ENCODE measurements around the gene EXT2.

EXT2 gene

DNA sequence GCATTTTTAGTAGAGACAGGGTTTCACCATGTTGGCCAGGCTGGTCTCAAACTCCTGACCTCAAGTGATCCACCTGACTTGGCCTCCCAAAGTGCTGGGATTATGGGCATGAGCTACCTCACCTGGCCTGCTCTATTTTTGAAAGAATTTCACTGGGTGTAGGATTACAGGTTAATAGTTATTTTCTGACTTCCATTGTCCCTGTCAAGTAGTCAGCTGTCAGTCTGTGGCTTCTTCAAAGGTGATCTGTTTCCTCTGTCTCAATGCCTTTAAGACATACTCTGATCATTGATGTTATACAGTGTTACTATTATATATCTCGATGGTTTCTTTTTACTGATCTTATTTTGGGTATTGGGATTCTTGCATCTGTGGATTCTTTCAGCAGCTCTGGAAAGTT is 10.1 kb upstream of the EXT2 start:
- no peak for DNase-seq (ENCODE audit: low read depth)

DNA sequence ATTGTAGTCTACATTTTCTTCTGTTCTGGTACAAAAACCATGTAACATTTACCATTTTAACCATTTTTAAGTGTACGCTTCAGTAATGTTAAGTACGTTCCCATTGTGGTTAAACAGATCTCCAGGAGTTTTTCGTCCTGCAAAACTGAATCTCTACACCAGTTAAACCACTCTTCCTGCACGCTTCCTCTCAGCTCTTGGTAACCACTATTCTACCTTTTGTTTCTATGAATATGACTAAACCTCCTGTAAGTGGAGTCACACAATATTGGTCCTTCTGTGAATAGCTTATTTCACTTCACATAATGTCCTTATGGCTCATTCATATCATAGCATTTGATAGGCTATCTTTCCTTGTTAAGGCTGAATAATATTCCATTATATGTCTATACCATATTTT is 7.1 kb upstream of the EXT2 start:
- DNase-seq (ENCODE audit: low read depth): no peak

DNA sequence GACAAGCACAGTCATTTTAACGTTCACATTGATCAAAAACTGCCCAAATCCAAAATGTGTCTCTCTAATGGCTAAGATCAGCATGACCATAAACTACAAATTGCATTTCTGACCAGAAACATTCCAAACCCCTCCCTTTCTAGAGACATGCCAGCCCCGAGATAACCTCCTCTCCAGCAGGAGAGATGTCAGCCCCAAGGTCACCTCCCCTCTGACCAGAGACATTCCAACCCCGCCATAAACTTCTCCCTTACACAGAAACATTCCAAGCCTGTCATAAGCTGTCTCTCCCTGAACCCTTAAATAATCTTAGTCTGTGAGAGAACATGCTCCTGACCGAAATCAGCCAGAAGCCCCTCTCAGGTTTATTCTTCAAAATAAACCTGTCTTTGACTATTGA is 6.6 kb upstream of the EXT2 start:
- DNase-seq (ENCODE audit: low read depth): no peak

DNA sequence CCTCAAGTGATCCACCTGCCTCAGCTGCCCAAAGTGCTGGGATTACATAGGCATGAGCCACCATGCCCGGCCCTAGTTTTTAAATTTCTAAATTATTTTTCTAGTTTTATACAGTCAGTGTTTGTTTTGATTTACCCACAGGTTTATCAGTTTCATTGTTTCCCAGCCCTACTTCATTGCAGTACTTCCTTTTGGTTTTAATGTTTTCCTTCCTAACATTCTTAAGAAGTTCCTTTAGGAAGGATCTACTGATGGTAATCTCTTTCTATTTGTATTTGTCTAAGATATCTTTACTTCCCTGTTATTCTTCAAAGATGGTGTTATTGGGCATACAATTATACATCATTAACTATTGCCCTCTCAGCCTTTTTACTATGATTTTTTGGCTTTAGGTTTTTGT is 4.9 kb upstream of the EXT2 start:
- DNase-seq (ENCODE audit: low read depth): no peak

DNA sequence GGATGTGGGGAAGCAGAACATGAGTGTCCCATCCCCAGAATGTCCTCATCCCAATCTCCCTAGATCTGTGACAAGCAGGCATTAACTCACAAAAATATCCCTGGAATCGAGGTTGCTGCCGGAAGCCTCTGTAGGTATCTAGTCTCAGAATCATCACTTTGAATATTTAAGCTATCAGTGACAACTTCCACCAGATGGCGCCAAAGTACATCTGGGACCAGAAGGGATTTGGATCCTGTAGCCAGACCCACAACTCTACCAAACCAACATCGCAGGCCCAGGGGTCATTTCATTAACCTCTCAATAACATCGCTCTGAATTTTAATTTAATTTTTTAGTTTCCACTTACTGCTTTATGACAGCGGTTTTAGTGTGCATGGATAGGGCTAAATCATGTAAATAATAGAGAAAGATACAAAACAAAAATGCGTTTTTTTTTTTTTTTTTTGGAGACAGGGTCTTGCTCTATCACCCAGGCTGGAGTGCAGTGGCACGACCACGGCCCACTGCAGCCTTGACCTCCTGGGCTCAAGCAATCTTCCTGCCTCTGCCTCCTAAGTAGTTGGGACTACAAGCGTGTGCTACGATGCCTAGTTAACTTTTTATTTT is 1.1 kb upstream of the EXT2 start:
- peak; percentile 63 for DNase-seq (ENCODE audit: low read depth)

DNA sequence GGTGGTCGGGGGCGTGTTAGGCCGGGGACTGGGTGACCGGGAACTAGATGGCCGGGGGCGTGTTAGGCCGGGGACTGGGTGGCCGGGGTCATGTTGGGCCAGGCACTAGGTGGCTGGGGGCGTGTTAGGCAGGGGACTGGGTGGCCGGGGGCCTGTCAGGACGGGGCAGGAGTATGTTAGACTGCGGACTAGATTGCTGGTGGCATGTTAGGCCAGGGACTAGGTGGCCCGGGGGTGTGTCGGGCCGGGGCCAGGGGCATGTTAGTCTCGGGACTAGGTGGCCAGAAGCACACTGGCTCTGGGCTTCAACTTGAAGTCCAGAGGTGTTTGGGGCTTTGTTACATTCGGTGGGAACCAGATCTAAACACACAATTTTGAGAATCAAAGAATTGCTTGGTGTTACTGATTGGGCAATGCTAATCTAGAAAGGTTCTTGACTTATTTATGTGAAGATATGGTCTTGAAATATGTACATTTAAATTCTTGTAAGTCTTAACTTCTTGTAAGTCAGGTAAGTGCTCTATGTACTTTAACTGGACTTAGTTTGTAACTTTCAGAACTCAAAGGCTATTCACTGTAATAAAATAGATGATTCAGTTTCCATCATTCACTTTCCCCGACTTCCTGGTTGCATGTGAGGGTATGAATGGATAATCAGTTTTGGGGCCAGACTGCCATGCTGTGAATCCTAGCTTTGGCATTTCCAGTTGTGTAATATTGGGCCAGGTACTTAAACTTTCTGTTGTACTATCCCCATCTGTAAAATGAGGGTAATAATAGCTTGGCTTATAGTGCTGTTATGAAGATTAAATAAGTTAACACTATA is 1.1 kb downstream of the EXT2 start:
- DNase-seq (ENCODE audit: low read depth): no peak

DNA sequence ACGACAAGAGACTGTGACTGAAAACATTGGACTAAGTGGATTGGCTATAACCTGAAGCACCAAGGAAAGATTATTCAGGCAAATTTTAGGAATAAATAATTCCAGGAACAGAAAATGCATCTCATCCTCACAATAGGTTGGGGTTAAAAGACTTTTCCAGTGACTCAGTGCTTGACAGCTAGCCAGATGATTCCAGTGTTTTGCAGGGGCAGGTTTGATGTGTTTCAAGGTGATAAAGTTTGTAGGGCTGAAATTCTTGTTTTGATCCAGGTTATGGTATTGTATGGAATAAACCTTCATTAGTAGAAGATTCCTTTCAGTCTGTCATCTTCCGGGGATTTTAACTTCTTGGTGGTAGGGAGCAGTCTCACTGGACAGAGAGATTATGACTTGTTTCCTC is 2.3 kb downstream of the EXT2 start:
- DNase-seq (ENCODE audit: low read depth): no peak

DNA sequence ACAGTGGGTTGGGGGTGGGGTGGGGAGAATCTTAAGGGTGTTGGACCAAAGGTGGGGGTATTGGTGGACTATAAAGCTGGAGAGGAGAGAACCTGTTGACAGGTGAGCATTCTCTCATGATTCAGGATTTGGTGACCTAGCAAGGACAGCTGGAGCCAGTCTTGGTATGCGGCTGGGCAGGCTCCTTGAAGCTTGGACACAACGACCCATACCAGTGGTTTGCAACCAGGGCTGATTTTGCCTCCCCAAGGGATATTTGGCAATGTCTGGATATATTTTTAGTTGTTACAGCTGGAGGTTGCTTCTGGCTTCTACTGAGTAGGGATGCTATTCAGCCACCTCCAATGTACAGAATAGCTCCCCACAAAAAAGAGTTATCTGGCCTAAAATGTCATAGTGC is 5.6 kb downstream of the EXT2 start:
- no peak for DNase-seq (ENCODE audit: low read depth)

DNA sequence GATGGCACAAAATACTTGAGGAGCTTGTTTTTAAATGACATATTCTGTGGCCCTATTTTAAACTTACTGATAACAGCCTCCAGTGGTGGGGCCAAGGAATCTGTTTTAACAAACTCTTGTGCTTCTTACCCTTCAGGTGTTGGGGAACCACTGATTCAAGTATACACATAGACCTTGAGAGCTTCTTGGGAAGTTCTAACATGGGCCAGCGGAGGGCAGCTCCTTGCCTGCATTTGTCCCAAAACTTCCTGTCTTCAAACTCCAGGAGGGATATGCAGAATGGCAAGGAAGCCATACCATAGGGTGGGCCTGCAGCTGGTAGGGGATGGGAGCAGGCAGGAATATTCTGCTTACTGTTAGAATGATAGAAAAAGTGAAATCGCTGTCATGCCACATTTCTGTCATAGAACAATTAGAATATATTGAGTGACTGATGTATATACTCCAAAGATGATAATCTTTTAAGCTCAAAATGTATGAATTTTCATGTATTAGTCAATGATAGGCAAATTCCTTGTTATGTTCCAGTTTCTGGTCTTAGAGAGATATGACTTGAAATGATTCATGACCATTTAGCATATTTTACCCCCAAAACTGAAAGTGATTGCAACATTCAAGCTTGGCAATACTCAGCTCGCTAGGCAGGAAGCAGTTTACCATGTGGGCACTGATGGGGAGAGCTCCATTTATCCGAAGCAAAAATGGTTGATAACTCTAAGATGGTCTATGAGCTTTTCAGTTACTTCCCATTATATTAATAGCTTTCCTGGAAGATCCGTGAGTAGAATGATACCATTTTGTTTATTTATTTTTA is 9.2 kb downstream of the EXT2 start:
- no peak for DNase-seq (ENCODE audit: low read depth)

DNA sequence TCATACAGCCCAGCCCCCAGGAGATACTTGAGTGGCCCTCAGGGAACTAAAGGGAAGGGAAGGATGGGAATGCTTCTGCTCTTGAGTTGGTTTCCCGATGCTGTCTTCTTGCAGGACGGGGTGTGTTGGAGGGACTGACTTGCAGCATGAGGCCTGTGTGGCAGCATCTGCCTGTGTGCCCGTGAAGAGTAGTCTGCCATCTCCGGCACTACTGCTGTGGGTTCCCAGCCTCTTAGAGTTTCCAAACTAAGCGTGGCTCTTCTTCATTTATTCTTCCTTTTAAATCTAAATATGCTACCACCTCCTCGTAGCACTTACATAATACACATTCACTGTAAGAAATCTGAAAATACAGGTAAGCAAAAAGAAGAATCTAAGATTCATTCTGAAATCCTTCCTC is 12.8 kb downstream of the EXT2 start:
- DNase-seq (ENCODE audit: low read depth): no peak

DNA sequence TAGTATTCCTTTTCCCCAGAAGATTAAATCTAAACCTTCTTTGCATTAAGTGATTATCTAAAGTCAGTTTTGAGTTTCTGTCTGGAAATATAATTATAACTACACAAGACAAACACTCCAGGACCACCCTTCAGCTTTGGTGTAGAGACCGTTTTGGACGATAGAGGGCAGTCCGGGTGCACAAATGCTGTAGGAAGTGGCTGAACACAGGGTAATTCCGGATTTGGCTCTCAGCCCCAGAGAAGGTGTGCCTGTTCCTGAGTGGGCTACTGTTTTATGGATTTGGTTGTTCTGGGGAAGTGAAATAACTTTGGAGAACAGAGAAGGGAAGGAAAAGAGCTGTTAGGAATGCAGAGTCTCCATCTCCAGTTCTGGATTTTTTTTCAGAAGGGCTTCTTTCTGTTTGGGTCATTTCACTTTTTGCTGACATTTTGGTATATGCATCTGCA is 14.8 kb downstream of the EXT2 start:
- DNase-seq (ENCODE audit: low read depth): peak; percentile 37

DNA sequence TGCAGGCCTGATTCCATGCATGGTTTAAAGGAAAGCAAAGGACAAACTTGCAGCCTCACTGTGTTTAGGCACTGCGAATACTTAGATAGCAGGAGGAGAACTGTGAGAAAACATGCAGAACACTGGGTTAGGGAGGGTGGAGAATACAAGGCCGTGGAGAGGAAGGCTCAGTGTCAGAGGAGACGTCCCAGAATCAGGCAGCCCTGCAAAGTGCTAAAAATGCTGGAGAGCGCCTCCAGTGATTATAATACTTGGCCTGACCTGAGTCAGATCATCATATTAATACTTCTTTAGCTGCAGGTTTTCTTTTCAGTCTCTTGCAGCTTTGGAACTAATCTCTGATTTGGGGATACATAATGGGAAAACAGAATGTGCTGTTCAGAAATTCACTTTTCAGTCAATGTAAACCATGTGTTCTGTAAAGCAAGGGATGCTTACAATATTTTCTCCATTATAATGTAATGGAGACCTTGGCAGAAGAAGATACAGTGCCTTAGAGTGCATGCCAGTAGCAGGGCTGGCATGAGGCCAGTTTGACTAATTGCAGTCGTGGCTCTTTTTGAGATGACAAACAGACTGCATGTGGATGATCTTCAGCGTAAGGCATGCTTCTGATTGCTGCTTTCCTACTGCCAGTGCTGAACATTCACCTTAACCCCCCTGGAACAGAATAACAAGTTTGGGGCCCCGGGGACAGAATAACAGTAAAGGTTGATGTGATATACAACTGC is 16.8 kb downstream of the EXT2 start:
- no peak for DNase-seq (ENCODE audit: low read depth)

DNA sequence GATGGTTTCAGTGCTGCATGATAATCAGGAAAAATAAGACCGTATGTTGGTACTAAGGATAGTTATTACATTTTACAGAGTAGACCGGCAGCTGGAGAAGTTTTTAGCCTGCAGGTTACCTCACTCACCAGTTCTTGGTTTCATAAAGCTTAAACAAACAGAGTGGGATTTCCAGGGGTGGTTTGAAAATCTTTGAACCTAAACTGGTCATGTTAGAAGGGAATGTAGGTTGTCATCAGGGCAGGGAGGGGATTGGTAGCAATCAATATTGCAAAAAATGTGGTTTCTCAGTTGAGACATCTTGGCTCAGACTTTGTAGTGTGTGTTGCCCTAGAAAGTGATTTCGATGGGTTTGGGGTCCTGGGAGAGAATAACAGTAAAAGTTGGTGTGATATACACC is 17.5 kb downstream of the EXT2 start:
- DNase-seq (ENCODE audit: low read depth): no peak

DNA sequence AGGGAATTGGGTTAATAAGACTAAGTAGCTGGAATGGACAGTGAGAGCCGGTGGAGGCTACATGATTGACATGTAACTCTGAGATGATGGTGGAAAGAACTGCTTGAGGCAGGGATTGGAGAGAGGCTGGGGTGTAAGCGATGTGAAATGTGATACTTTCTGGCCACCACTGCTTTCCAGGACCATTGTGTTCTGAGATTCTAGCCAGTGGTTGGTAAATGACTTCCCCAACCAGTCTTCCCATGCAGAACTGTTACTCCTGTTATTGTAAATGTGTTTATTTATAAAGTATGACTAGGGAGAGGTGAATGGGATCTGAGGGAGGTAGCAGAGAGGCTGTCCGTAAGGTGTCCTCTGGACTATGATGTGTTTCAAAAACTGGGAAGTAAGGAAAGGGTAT is 18.1 kb downstream of the EXT2 start:
- DNase-seq (ENCODE audit: low read depth): no peak

DNA sequence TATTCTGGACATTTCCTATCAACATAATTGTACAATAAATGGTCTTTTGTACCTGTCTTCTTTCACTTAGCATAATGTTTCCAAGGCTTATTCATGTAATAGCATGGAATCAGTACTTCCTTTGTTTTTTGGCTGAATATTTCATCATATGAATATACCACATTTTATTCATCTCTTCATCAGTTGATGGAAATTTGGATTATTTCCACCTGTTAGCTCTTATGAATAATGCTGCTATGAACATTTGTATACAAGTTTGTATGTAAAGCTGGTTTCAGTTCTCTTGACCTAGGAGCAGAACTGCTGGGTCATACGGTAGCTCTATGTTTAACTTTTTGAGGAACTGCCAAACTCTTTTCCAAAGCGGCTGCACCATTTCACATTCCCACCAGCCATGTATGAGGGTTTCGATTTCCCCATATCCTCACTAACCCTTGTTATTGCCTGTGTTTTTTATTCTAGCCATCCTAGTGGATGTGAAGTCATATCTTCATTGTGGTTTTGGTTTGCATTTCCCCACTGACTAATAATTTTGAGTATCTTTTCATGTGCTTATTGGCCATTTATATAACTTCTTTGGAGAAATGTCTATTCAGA is 20.9 kb downstream of the EXT2 start:
- no peak for DNase-seq (ENCODE audit: low read depth)

DNA sequence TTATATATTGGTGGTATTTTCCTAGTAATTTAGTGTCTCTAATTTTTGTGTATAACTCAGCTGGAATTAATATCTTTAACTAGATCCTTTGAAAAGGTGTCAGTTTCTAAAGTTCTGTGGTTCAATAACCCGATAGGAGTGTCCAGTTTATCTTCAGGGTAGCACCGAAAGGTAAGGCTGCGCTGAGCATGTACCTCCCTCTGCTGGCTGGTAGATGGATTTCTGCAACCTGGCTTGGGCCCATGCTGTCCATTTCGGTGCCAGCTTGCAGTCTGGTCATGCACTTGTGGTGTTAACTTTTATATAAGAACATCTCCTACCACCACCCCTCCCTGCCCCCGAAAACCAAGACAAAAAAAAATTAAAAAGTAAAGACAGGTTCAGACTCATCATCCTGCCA is 24.7 kb downstream of the EXT2 start:
- DNase-seq (ENCODE audit: low read depth): no peak

DNA sequence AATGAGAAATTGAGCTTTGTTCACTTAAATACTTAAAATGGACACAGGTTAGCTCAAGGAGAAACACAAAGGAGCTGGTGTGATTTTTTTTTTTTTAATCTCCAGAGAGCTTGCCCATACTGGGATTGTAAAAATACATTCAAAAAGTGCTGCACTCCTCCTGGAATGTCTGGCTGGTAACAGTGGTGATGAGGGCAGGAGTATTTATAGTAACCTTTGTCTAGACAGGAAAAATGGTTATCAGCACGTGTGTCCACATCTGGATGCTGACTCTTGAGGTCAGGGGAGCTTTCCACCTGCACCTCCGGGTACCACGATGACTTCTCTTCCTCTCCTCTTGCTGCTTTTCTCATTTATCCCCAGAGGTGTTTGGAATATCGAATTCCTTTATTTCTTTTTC is 30.1 kb downstream of the EXT2 start:
- DNase-seq (ENCODE audit: low read depth): no peak

DNA sequence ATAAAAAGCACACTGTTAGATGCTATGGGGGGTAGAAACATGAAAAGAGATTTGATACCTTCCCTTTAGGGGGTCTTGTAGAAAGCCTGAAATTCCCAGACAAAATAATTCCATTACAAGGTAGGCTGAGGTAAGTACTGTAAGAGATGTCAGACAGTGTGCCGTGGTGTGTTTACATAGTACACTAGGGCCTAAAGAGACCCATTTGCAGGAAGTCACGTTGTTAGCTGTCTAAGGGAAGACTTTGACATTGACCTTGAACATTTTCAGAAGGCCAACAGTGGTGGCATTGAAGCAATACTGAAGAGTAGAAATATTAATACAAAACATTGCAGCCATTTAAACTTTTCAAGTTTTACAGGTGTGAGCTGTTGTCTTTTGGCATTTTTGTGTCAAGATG is 30.8 kb downstream of the EXT2 start:
- DNase-seq (ENCODE audit: low read depth): no peak

DNA sequence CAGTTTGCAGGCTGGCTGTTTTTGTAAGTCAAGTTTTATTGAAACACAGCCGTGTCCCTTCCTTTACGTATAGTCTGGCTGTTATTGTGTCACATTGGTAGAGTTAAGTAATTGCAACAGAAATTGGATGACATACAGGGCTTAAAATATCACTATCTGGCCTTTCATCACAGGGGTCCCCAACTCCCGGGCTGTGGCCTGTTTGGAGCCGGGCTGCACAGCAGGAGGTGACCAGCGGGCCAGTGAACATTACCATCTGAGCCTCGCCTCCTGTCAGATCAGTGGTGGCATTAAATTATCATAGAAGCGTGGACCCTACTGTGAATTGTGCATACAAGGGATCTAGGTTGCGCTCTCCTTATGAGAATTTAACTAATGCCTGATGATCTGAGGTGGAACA is 31.7 kb downstream of the EXT2 start:
- DNase-seq (ENCODE audit: low read depth): no peak

DNA sequence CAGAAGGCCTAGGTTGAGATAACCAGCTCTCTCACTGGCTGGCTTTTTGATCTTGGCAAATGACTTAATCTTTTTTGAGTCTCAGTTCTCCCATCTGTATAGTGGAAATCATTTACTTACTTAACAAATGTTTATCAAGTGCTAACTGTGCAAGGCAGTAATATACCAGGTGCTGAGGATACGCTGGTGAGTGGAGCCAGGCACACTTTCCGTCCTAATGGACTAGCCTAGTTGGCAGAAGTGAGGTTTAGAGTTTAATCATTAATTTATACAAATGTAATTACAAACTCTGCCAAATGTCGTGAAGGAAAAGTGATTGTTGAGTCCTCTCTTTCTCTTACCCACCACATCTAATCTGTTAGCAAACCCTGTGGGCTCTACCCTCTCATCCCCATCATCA is 33.3 kb downstream of the EXT2 start:
- no peak for DNase-seq (ENCODE audit: low read depth)

DNA sequence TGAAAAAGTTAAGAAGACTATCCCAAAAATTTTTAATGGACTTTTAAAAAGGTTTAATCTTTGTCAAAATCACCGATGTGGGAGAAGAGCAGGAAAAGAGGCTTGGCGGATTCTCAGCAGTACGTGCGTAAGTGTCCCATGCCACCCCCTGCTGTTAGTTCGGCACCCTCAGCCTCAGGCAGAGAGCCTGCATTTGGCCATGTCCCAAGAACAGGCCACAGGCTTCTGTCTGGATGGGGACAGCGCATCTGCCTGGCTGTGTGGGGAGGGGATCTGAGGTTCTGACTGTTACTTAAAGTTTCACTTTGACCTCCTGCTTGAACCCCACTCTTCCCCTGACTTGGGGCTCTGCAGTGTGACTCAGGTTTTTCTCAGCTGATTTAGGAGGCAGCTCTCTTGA is 35.3 kb downstream of the EXT2 start:
- no peak for DNase-seq (ENCODE audit: low read depth)

DNA sequence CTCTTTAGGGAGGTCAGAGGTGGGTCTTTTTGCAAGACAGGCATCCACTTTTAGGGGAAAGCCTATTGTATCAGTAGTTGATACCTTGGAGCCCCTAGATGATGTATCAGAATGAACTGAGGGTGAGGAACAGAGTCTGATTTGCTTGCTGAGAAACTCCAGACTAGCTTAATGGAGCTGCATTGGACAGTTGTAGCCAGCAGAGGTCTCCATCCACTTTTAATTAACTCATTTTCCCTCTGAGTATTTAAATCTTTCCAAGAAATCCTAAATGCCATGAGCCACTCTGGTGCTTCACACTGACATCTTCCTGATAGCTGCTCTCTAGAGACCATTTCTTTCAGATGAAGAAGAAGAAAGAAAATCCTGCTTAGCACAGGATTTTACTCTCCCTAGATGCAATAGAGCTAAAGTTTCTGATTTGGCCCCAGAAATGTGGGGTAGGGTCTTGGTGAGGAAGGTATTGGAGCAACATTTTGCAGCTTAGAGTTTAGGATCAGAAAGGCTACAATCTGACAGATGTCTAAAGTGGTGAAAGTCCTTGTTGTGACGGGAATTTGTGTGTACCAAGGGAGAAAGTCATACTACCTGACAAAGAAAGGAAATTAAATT is 38.0 kb downstream of the EXT2 start:
- DNase-seq (ENCODE audit: low read depth): no peak

All from activated T-cell treated with anti-CD3 and anti-CD28 coated beads for 48 hours (primary cell).